ENCODE measurements around the gene KCNJ14. TPM values are rescaled to one million over a fixed set of nuclear protein-coding genes. Genes with fewer than 3 reads are reported as not detected.
A peak's percentile ranks its signal among the peaks of the same experiment; 100 is the strongest.

KCNJ14 gene
- total and polyA plus RNA-seq, 5 donors from 2014 or later, result 0.03 to 2.2 (median 0.23) TPM; not detected in 1

GRCh38 chr19:48510421-48511268 lies 55.3 kb downstream of the KCNJ14 start:
- Mint-ChIP-seq H3K4me3 (peak overlapping the region; percentile 82 to 92 (median 88)), H3K36me3 (peaks cover 5% of the 10 kb centered on the region), H3K27ac (peak overlapping the region; percentile 47 to 81 (median 73)), H3K27me3 (peaks cover 10% of the 10 kb centered on the region), H3K9me3 (no peaks in the 10 kb centered on the region), H3K4me1 (peaks cover 0 to 19% (median 5%) of the 10 kb centered on the region in 4 donors)
- peak overlapping the region; percentile 66 for H3K27ac ChIP-seq (ENCODE audit: insufficient read depth, low read length, poor library complexity, severe bottlenecking)
- no peaks in the 10 kb centered on the region for H3K27me3 ChIP-seq (ENCODE audit: control insufficient read depth, insufficient read depth, low read length)
- ATAC-seq (ENCODE audit: low read depth in 2 of 2), result peak; percentile 62
- peak; percentile 70 to 80 (median 77) for DNase-seq
- H3K36me3 ChIP-seq (ENCODE audit: control insufficient read depth, insufficient read depth, low read length), result no peaks in the 10 kb centered on the region
- H3K4me3 ChIP-seq (ENCODE audit: low read depth, low read length), result peak overlapping the region; percentile 68
- peaks cover 34% of the 10 kb centered on the region for H3K4me1 ChIP-seq (ENCODE audit: control insufficient read depth, insufficient read depth, low read length, poor library complexity, severe bottlenecking)
- no peaks in the 10 kb centered on the region for H3K9me3 ChIP-seq (ENCODE audit: control insufficient read depth in 2 of 2, low read length in 2 of 2)

GRCh38 chr19:48511321-48511731 lies 56.0 kb downstream of the KCNJ14 start:
- Mint-ChIP-seq H3K27ac (no peak overlapping the region), H3K4me1 (peaks cover 0 to 19% (median 5%) of the 10 kb centered on the region in 4 donors), H3K27me3 (peaks cover 10% of the 10 kb centered on the region), H3K9me3 (no peaks in the 10 kb centered on the region), H3K36me3 (peaks cover 5% of the 10 kb centered on the region), H3K4me3 (peak overlapping the region in 2 of 4 donors; percentile 82 to 90)
- H3K36me3 ChIP-seq (ENCODE audit: control insufficient read depth, insufficient read depth, low read length), result no peaks in the 10 kb centered on the region
- peak overlapping the region; percentile 66 for H3K27ac ChIP-seq (ENCODE audit: insufficient read depth, low read length, poor library complexity, severe bottlenecking)
- H3K4me3 ChIP-seq (ENCODE audit: low read depth, low read length), result no peak overlapping the region
- DNase-seq (peak in 1 of 3 donors; percentile 36), ATAC-seq (ENCODE audit: low read depth in 2 of 2) (no peak)
- no peaks in the 10 kb centered on the region for H3K9me3 ChIP-seq (ENCODE audit: control insufficient read depth in 2 of 2, low read length in 2 of 2)
- H3K4me1 ChIP-seq (ENCODE audit: control insufficient read depth, insufficient read depth, low read length, poor library complexity, severe bottlenecking), result peaks cover 34% of the 10 kb centered on the region
- H3K27me3 ChIP-seq (ENCODE audit: control insufficient read depth, insufficient read depth, low read length), result no peaks in the 10 kb centered on the region

- Histone ChIP-seq H3K27me3 (ENCODE audit: control insufficient read depth, insufficient read depth, low read length) (no peaks in the 10 kb centered on the region), H3K4me3 (ENCODE audit: low read depth, low read length) (peak within 1 kb of the TSS; percentile 68), H3K4me1 (ENCODE audit: control insufficient read depth, insufficient read depth, low read length, poor library complexity, severe bottlenecking) (peaks cover 34% of the 10 kb centered on the region), H3K9me3 (ENCODE audit: control insufficient read depth in 2 of 2, low read length in 2 of 2) (no peaks in the 10 kb centered on the region), H3K27ac (ENCODE audit: insufficient read depth, low read length, poor library complexity, severe bottlenecking) (peak within 1 kb of the TSS; percentile 66), H3K36me3 (ENCODE audit: control insufficient read depth, insufficient read depth, low read length) (no peaks in the 10 kb centered on the region)
- DNase-seq (peak; percentile 81 to 94 (median 85)), ATAC-seq (ENCODE audit: low read depth in 2 of 2) (peak; percentile 59 to 62)
- H3K4me1 Mint-ChIP-seq, result peaks cover 0 to 19% (median 5%) of the 10 kb centered on the region in 4 donors
- no peaks in the 10 kb centered on the region for H3K9me3 Mint-ChIP-seq
- peak within 1 kb of the TSS; percentile 47 to 81 (median 73) for H3K27ac Mint-ChIP-seq
- H3K4me3 Mint-ChIP-seq, result peak within 1 kb of the TSS; percentile 82 to 92 (median 88)
- H3K36me3 Mint-ChIP-seq, result peaks cover 5% of the 10 kb centered on the region
- H3K27me3 Mint-ChIP-seq, result peaks cover 10% of the 10 kb centered on the region
Observed at GRCh38 chr19:48511800-48512503, 56.6 kb downstream of the KCNJ14 start, which contains the start of gene LMTK3. LMTK3 (minus strand) TSS chr19:48511835; CDS start chr19:48511576, 259 bp downstream.

- peaks cover 4% of the 10 kb centered on the region for H3K36me3 Mint-ChIP-seq
- H3K27me3 ChIP-seq (ENCODE audit: control insufficient read depth, insufficient read depth, low read length), result no peaks in the 10 kb centered on the region
- H3K4me3 Mint-ChIP-seq, result no peak overlapping the region
- H3K4me1 ChIP-seq (ENCODE audit: control insufficient read depth, insufficient read depth, low read length, poor library complexity, severe bottlenecking), result peaks cover 34% of the 10 kb centered on the region
- DNase-seq, result no peak
- peak overlapping the region; percentile 14 for H3K4me3 ChIP-seq (ENCODE audit: low read depth, low read length)
- H3K27me3 Mint-ChIP-seq, result peaks cover 8% of the 10 kb centered on the region
- peak overlapping the region; percentile 66 for H3K27ac ChIP-seq (ENCODE audit: insufficient read depth, low read length, poor library complexity, severe bottlenecking)
- H3K9me3 Mint-ChIP-seq, result no peaks in the 10 kb centered on the region
- H3K9me3 ChIP-seq (ENCODE audit: control insufficient read depth in 2 of 2, low read length in 2 of 2), result no peaks in the 10 kb centered on the region
- ATAC-seq (ENCODE audit: low read depth in 2 of 2), result no peak
- no peaks in the 10 kb centered on the region for H3K36me3 ChIP-seq (ENCODE audit: control insufficient read depth, insufficient read depth, low read length)
- H3K4me1 Mint-ChIP-seq, result peaks cover 0 to 19% (median 5%) of the 10 kb centered on the region in 4 donors
- H3K27ac Mint-ChIP-seq, result no peak overlapping the region
Observed at GRCh38 chr19:48512504-48513288, 57.3 kb downstream of the KCNJ14 start.

- peaks cover 0 to 19% (median 5%) of the 10 kb centered on the region in 4 donors for H3K4me1 Mint-ChIP-seq
- peaks cover 11% of the 10 kb centered on the region for H3K27me3 Mint-ChIP-seq
- H3K9me3 ChIP-seq (ENCODE audit: control insufficient read depth in 2 of 2, low read length in 2 of 2), result no peaks in the 10 kb centered on the region
- H3K27me3 ChIP-seq (ENCODE audit: control insufficient read depth, insufficient read depth, low read length), result no peaks in the 10 kb centered on the region
- H3K36me3 Mint-ChIP-seq, result no peaks in the 10 kb centered on the region
- no peaks in the 10 kb centered on the region for H3K9me3 Mint-ChIP-seq
- H3K4me3 Mint-ChIP-seq, result no peak overlapping the region
- DNase-seq (peak; percentile 65 to 87 (median 76)), ATAC-seq (ENCODE audit: low read depth in 2 of 2) (peak; percentile 72 to 77)
- peaks cover 34% of the 10 kb centered on the region for H3K4me1 ChIP-seq (ENCODE audit: control insufficient read depth, insufficient read depth, low read length, poor library complexity, severe bottlenecking)
- H3K27ac ChIP-seq (ENCODE audit: insufficient read depth, low read length, poor library complexity, severe bottlenecking), result peak overlapping the region; percentile 66
- H3K27ac Mint-ChIP-seq, result peak overlapping the region; percentile 71 to 95 (median 82)
- H3K36me3 ChIP-seq (ENCODE audit: control insufficient read depth, insufficient read depth, low read length), result no peaks in the 10 kb centered on the region
- peak overlapping the region; percentile 14 for H3K4me3 ChIP-seq (ENCODE audit: low read depth, low read length)
Observed at GRCh38 chr19:48513289-48514122, 58.1 kb downstream of the KCNJ14 start.

- Histone ChIP-seq H3K4me3 (ENCODE audit: low read depth, low read length) (peak overlapping the region; percentile 11), H3K36me3 (ENCODE audit: control insufficient read depth, insufficient read depth, low read length) (no peaks in the 10 kb centered on the region), H3K27me3 (ENCODE audit: control insufficient read depth, insufficient read depth, low read length) (no peaks in the 10 kb centered on the region), H3K27ac (ENCODE audit: insufficient read depth, low read length, poor library complexity, severe bottlenecking) (no peak overlapping the region), H3K4me1 (ENCODE audit: control insufficient read depth, insufficient read depth, low read length, poor library complexity, severe bottlenecking) (peaks cover 34% of the 10 kb centered on the region), H3K9me3 (ENCODE audit: control insufficient read depth in 2 of 2, low read length in 2 of 2) (no peaks in the 10 kb centered on the region)
- peak overlapping the region in 1 of 3 donors; percentile 71 for H3K27ac Mint-ChIP-seq
- DNase-seq (no peak), ATAC-seq (ENCODE audit: low read depth in 2 of 2) (no peak)
- H3K9me3 Mint-ChIP-seq, result no peaks in the 10 kb centered on the region
- no peaks in the 10 kb centered on the region for H3K36me3 Mint-ChIP-seq
- peaks cover 11% of the 10 kb centered on the region for H3K27me3 Mint-ChIP-seq
- H3K4me1 Mint-ChIP-seq, result peaks cover 0 to 19% (median 5%) of the 10 kb centered on the region in 4 donors
- peak overlapping the region in 1 of 4 donors; percentile 8 for H3K4me3 Mint-ChIP-seq
Observed at GRCh38 chr19:48514123-48514458, 58.7 kb downstream of the KCNJ14 start.

Measured in CD4-positive, CD25-positive, alpha-beta regulatory T cell (primary cell).